Large intestine (tissue), 12 donors: Measurements from ENCODE around the gene KDM3A. TPM values are rescaled to one million over a fixed set of nuclear protein-coding genes. Genes with fewer than 3 reads are reported as not detected.
A peak's percentile ranks its signal among the peaks of the same experiment; 100 is the strongest.

ENCODE experiments used
- DNase-seq, 2 donors: peaks; one replicate each; pipeline versions ENCODE4 v3.0.0 to v3.0.0-alpha.2; 2013
- H3K27ac ChIP-seq: one replicate; pipeline ENCODE4 v1.5.1; 2013; ENCODE audit warnings: low read length
- H3K27me3 ChIP-seq: 2 replicates; pipeline ENCODE4 v1.6.1; 2013; ENCODE audit warnings: low read length; ENCODE audit not compliant: control insufficient read depth, insufficient read depth
- H3K36me3 ChIP-seq: 2 replicates; pipeline ENCODE4 v1.6.1; 2013; ENCODE audit warnings: low read length; ENCODE audit not compliant: control insufficient read depth, insufficient read depth
- H3K4me1 ChIP-seq: one replicate; pipeline ENCODE4 v1.6.1; 2013; ENCODE audit warnings: low read length; ENCODE audit not compliant: control insufficient read depth, insufficient read depth
- H3K4me3 ChIP-seq: one replicate; pipeline ENCODE4 v1.5.1; 2013; ENCODE audit warnings: low read length
- H3K9me3 ChIP-seq: one replicate; pipeline ENCODE4 v1.6.1; 2013; ENCODE audit warnings: mild to moderate bottlenecking, low read depth, low read length, moderate library complexity; ENCODE audit not compliant: control insufficient read depth
- WGBS: methylation state at CpG from one replicate; pipeline ENCODE4 v1.1.5; 2013; ENCODE audit warnings: low lambda C conversion rate; ENCODE audit not compliant: insufficient coverage; 5-methylcytosine and 5-hydroxymethylcytosine counted together
- long read RNA-seq, 11 donors: transcript quantifications; one replicate each; lab custom pipeline, GENCODE V29; 2026
- polyA plus RNA-seq: library from polyadenylated mRNA; unstranded; fragments of 120-200 nt; gene quantifications from one replicate; pipeline ENCODE4 v1.2.1, GENCODE V29; 2013

The KDM3A gene, protein sequence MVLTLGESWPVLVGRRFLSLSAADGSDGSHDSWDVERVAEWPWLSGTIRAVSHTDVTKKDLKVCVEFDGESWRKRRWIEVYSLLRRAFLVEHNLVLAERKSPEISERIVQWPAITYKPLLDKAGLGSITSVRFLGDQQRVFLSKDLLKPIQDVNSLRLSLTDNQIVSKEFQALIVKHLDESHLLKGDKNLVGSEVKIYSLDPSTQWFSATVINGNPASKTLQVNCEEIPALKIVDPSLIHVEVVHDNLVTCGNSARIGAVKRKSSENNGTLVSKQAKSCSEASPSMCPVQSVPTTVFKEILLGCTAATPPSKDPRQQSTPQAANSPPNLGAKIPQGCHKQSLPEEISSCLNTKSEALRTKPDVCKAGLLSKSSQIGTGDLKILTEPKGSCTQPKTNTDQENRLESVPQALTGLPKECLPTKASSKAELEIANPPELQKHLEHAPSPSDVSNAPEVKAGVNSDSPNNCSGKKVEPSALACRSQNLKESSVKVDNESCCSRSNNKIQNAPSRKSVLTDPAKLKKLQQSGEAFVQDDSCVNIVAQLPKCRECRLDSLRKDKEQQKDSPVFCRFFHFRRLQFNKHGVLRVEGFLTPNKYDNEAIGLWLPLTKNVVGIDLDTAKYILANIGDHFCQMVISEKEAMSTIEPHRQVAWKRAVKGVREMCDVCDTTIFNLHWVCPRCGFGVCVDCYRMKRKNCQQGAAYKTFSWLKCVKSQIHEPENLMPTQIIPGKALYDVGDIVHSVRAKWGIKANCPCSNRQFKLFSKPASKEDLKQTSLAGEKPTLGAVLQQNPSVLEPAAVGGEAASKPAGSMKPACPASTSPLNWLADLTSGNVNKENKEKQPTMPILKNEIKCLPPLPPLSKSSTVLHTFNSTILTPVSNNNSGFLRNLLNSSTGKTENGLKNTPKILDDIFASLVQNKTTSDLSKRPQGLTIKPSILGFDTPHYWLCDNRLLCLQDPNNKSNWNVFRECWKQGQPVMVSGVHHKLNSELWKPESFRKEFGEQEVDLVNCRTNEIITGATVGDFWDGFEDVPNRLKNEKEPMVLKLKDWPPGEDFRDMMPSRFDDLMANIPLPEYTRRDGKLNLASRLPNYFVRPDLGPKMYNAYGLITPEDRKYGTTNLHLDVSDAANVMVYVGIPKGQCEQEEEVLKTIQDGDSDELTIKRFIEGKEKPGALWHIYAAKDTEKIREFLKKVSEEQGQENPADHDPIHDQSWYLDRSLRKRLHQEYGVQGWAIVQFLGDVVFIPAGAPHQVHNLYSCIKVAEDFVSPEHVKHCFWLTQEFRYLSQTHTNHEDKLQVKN (N-terminal part only)
- polyA plus RNA-seq = 46.3 TPM
- long read RNA-seq, donor 1, partial matches to known transcripts = 0 of 1 reads
- long read RNA-seq, donor 1, other reads (novel, unspliced or antisense) = 0 of 1 reads
- long read RNA-seq, donor 2, partial matches to known transcripts = 119 of 294 reads
- long read RNA-seq, donor 2, other reads (novel, unspliced or antisense) = 175 of 294 reads
- long read RNA-seq, donor 3 = 0 reads
- long read RNA-seq, donor 4, partial matches to known transcripts = 0 of 1 reads
- long read RNA-seq, donor 4, other reads (novel, unspliced or antisense) = 0 of 1 reads
- long read RNA-seq, donor 5, full-length matches to known transcripts = 1 of 1 reads
- long read RNA-seq, donor 5, partial matches to known transcripts = 0 of 1 reads
- long read RNA-seq, donor 5, other reads (novel, unspliced or antisense) = 0 of 1 reads
- long read RNA-seq, donor 6, full-length matches to known transcripts = 2 of 12 reads
- long read RNA-seq, donor 6, partial matches to known transcripts = 10 of 12 reads
- long read RNA-seq, donor 6, other reads (novel, unspliced or antisense) = 0 of 12 reads
- long read RNA-seq, donor 7, full-length matches to known transcripts = 3 of 3 reads
- long read RNA-seq, donor 7, partial matches to known transcripts = 0 of 3 reads
- long read RNA-seq, donor 7, other reads (novel, unspliced or antisense) = 0 of 3 reads
- long read RNA-seq, donor 8, full-length matches to known transcripts = 5 of 35 reads
- long read RNA-seq, donor 8, partial matches to known transcripts = 30 of 35 reads
- long read RNA-seq, donor 8, other reads (novel, unspliced or antisense) = 0 of 35 reads
- long read RNA-seq, donor 9, full-length matches to known transcripts = 2 of 2 reads
- long read RNA-seq, donor 9, partial matches to known transcripts = 0 of 2 reads
- long read RNA-seq, donor 9, other reads (novel, unspliced or antisense) = 0 of 2 reads
- long read RNA-seq, donor 10, full-length matches to known transcripts = 3 of 8 reads
- long read RNA-seq, donor 10, partial matches to known transcripts = 5 of 8 reads
- long read RNA-seq, donor 10, other reads (novel, unspliced or antisense) = 0 of 8 reads
- long read RNA-seq, donor 11, full-length matches to known transcripts = 1 of 1 reads
- long read RNA-seq, donor 11, partial matches to known transcripts = 0 of 1 reads
- long read RNA-seq, donor 11, other reads (novel, unspliced or antisense) = 0 of 1 reads

DNA sequence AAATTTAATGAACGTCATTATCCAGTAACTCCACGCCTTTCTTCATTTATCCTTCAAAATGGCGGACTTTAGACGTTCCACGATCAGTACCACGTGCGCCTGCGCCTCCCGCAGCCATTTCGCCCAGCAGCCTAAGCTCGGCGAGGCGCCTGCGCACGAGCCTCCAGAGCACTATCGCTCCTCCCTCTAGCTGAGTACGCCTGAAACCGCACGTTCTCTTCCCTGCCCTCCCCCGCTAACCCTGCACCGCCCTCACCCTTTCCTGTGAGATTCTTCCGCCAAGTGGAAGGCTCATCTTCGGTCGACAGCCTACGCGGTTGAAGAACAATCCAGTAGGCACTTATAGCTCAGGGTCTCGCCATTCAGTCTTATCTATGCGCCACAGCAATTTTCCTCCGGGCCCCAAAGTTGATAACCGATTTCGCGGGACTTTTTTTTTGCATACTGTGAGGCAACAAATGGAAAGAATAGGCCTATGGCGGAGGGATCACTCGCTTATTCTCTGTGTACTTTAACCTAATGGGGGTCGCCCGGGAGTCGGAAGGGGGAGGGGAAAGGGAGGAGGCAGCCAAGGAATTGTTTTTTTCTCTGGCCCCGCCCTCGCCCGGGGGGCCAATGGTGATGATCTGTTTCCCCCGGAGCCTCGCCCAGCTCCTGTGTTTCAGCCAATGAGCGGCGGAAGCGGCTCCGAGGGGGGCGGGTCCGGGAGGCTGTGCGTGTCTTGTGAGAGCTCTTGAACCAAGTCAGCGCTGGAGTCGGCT lies at the start of gene KDM3A:
TSS of gene KDM3A (plus strand) at position 741 of the 761 bp plus-strand sequence. CDS start 677 bp downstream, outside the sequence.
- Histone ChIP-seq H3K27me3 (no peaks in the 10 kb centered on the region), H3K9me3 (peaks cover 19% of the 10 kb centered on the region), H3K4me1 (peaks cover 7% of the 10 kb centered on the region), H3K27ac (peak within 1 kb of the TSS; percentile 92), H3K36me3 (peaks cover 9% of the 10 kb centered on the region), H3K4me3 (peak within 1 kb of the TSS; percentile 62)
- peak; percentile 99 to 100 for DNase-seq
- WGBS = 0% methylated on average over 1 of the region's 51 CpGs

DNA sequence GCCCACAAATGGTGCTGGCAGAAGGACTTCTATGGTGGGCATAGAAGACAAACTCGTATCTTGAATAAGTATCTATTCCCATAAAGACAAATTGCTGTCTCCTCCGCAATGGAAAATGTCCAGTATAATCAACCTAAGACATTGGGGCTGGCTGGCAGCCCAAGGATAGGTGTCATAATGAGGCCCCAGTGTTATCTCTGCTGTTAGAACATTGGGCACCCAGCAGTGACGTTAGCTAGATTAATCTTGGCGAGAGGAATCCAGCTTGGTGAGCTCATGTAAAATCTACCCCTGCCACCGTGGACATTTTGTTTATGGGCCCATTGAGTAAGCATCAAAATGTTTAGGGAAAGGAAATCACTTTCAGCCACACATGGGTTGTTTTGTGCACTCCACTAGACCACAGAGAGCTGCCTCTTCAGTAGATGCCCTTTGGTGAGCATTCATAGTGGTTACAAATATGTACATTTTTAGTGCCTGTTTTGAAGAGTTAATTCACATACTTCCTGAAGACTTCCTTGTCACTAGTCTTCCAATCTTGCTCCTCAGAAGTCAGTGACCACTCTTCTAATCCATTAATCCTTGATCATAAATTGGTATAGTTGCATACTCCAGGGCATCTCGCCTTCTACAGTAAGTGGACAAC lies 48.2 kb upstream of the KDM3A start:
- peak overlapping the region; percentile 25 for H3K27ac ChIP-seq
- no peak overlapping the region for H3K4me3 ChIP-seq
- H3K36me3 ChIP-seq = no peaks in the 10 kb centered on the region
- WGBS = 67% methylated on average over 1 of the region's 6 CpGs
- no peaks in the 10 kb centered on the region for H3K9me3 ChIP-seq
- peaks cover 18% of the 10 kb centered on the region for H3K4me1 ChIP-seq
- peak in 1 of 2 donors; percentile 34 for DNase-seq
- H3K27me3 ChIP-seq = no peaks in the 10 kb centered on the region

DNA sequence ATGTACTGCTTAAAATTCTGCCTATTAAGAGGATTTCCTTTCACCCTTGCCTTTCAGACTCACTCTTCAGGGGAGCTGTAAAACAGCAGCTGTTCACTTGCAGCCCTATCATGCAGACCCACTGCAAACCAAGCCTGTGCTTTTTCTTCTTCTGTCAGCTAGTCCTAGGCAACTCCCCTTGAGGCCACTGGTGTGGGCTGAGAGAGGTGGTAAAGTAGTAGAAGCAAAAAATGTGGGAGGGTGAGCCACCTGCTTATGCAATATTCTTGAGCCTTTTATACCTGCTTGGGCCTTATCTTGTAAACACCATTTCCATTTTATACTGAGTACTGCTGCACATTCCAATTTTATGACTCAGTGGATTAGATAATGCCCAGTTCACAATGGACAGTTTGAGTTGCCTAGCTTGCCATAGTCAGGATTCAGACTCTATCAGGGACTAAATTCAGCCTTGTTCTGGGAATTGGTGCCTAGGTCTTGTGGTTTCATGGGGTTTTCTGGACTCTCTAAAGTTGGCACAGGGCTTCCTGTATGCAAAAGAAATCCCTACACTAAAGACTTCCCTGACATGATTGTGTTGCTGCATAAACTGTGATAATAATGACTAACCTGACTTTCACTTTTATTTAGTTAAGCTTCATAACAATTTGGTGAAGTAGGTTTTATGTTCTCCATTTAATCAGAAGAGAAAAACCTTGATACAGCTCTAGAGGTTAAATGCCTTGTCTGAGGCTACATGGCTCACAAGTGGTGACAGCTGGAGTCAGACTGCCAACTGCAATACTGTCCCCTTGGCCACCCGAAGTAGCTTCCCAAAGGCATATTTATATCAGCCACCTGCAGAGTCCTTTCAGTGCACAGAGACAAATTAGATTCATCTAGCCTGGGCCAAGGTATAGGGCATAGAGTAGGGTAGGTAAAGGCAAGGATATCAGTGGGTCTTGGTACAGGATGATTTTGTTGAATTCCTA lies 47.4 kb upstream of the KDM3A start:
- H3K4me1 ChIP-seq = peaks cover 18% of the 10 kb centered on the region
- no peaks in the 10 kb centered on the region for H3K9me3 ChIP-seq
- H3K27me3 ChIP-seq = no peaks in the 10 kb centered on the region
- peak; percentile 73 to 89 for DNase-seq
- peak overlapping the region; percentile 43 for H3K27ac ChIP-seq
- no CpG with 5 or more reads among the region's 1 CpG for WGBS
- H3K4me3 ChIP-seq = no peak overlapping the region
- H3K36me3 ChIP-seq = no peaks in the 10 kb centered on the region

DNA sequence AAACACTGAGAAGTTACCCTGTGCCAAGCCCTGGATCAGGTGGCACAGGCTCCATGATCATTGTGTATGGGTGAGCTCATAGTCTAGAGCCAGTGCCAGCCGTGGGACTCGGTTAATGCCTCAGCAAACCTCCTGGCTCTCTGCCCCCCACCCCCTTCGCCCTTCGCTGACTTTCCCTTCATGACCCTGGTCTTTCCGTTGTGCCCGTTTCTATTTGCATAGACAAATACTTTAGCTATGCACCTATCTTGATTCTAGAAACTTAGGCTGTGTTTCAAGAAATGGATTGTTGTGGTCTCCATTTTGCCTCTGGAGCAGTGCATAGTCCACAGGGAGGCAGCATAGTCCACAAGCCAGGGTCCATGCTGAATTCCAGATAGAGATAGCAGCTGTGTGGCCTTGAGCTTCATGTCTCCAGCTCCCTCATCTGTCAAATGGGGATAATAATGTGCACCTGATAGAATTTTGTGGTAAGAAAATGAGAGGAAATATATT lies 44.8 kb upstream of the KDM3A start:
- H3K36me3 ChIP-seq = no peaks in the 10 kb centered on the region
- H3K27ac ChIP-seq = no peak overlapping the region
- DNase-seq = peak; percentile 35 to 50
- 76% methylated on average over 4 of the region's 6 CpGs for WGBS
- H3K4me3 ChIP-seq = no peak overlapping the region
- H3K9me3 ChIP-seq = peaks cover 6% of the 10 kb centered on the region
- H3K4me1 ChIP-seq = peaks cover 18% of the 10 kb centered on the region
- no peaks in the 10 kb centered on the region for H3K27me3 ChIP-seq

DNA sequence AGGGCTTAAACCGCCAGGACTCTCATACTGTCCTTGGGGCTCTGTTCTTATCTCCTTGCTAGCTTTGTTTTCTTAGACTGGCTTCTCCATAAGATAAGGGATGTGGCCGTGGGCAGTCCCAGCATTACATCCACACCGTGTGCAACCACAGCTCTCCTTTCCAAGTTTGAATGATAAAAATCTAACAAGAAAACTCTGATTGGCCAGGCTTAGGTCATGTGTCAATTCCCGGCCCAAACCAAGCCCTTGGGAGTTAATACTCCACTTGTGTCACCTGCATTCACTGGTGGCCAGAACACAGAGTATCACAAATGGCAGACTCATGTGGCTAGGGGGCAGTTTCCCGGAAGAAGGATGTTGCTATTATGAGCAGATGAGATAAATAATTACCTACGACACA lies 43.2 kb upstream of the KDM3A start:
- Histone ChIP-seq H3K27ac (no peak overlapping the region), H3K4me1 (peaks cover 11% of the 10 kb centered on the region), H3K4me3 (no peak overlapping the region), H3K27me3 (no peaks in the 10 kb centered on the region), H3K9me3 (peaks cover 13% of the 10 kb centered on the region), H3K36me3 (no peaks in the 10 kb centered on the region)
- no peak for DNase-seq
- 100% methylated on average over 1 of the region's 6 CpGs for WGBS

DNA sequence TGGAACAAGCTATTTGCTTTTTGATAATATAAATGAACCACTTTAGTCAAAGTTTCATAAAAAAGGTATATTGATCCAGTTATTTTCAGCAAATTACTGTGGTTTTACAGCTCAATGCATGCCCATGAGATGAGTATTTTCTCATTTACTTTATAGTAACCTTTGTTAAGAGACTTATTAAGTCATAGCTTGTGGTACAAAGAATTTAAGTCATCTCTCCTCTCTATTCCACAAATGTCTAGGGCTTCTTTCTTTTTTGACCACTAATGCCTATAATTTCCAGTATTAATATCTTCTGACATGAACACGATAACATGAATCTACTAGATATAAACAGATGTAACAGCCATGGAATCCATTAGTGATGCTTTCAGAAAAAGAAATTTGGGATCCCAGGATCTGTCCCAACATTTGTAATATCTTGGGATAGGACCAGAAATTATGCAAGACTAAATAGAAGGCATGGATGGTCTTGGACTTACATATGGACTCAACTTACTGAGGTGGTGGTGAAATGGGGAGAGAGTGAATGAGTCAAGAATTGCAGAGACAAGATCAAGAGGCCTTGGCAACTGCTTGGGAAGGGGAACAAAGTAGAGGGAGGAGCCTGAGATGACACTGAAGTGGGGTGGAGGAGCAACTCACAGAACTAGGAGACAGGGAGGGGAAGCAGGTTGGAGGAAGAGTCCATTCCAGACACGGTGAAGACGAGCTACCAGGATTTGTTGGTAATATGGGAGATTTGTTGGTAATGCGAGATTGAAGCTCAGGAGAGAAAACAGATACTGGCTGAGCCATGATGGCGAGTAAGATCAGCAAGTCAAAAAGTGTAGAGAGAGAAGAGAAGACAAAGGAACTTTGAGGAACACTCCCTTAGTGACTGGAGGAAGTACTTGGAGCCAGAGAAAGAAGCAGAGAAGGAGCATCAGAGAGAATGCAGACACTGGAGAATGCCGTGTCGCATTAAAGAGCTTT lies 42.4 kb upstream of the KDM3A start:
- peaks cover 13% of the 10 kb centered on the region for H3K9me3 ChIP-seq
- DNase-seq = no peak
- no peaks in the 10 kb centered on the region for H3K36me3 ChIP-seq
- H3K27me3 ChIP-seq = no peaks in the 10 kb centered on the region
- H3K27ac ChIP-seq = no peak overlapping the region
- H3K4me1 ChIP-seq = peaks cover 5% of the 10 kb centered on the region
- whole genome bisulfite sequencing = 97% methylated on average over 4 of the region's 7 CpGs
- H3K4me3 ChIP-seq = no peak overlapping the region
